GM19025 (cell line): ENCODE measurements around the gene GGNBP2.
A peak's percentile ranks its signal among the peaks of the same experiment; 100 is the strongest.
"Not testable (repeated sequence)": the region's sequence is repeated elsewhere in the genome, so short reads cannot be mapped to it uniquely, and the experiment has no call there.

Source experiments
- ATAC-seq: cut with Tn5 transposase; IDR thresholded peaks from one replicate; pipeline ENCODE4 v1.9.1; 2021; ENCODE audit warnings: mild to moderate bottlenecking, low read depth, moderate library complexity; ENCODE audit not compliant: unreplicated experiment

The GGNBP2 gene

GRCh38 chr17:36544307-36545076, at the start of gene GGNBP2:
Gene GGNBP2, plus strand, starts transcription at chr17:36544919. Its CDS starts 806 bp downstream, at chr17:36545725.
- peak; percentile 50 for ATAC-seq

- ATAC-seq, result no peak
These were observed 49.6 kb upstream of the GGNBP2 start for GRCh38 chr17:36495076-36495578.

GRCh38 chr17:36496018-36496789, 48.5 kb upstream of the GGNBP2 start:
- ATAC-seq, result no peak

GRCh38 chr17:36498155-36498554, 46.6 kb upstream of the GGNBP2 start:
- ATAC-seq, result no peak

GRCh38 chr17:36498560-36499300, 46.0 kb upstream of the GGNBP2 start:
- no peak for ATAC-seq

GRCh38 chr17:36500745-36501225, 43.9 kb upstream of the GGNBP2 start:
- ATAC-seq, result no peak

- ATAC-seq, result no peak
These were observed 43.4 kb upstream of the GGNBP2 start for GRCh38 chr17:36501351-36501750.

GRCh38 chr17:36501963-36502362, 42.8 kb upstream of the GGNBP2 start:
- ATAC-seq, result no peak

- ATAC-seq, result no peak
These were observed 41.1 kb upstream of the GGNBP2 start for GRCh38 chr17:36503456-36504155.

GRCh38 chr17:36504156-36504545, 40.6 kb upstream of the GGNBP2 start:
- no peak for ATAC-seq

GRCh38 chr17:36505171-36505570, 39.5 kb upstream of the GGNBP2 start:
- no peak for ATAC-seq

GRCh38 chr17:36506249-36506826, 38.4 kb upstream of the GGNBP2 start:
- ATAC-seq, result no peak

GRCh38 chr17:36506831-36507230, 37.9 kb upstream of the GGNBP2 start:
- no peak for ATAC-seq

- ATAC-seq, result no peak
These were observed 37.5 kb upstream of the GGNBP2 start for GRCh38 chr17:36507266-36507665.

- not testable (repeated sequence) for ATAC-seq
These were observed 36.3 kb upstream of the GGNBP2 start for GRCh38 chr17:36508439-36508838.

GRCh38 chr17:36509272-36509985, 35.3 kb upstream of the GGNBP2 start:
- ATAC-seq, result no peak

GRCh38 chr17:36510636-36511035, 34.1 kb upstream of the GGNBP2 start:
- ATAC-seq, result no peak

- ATAC-seq, result no peak
These were observed 33.5 kb upstream of the GGNBP2 start for GRCh38 chr17:36511216-36511615.

GRCh38 chr17:36512641-36513040, 32.1 kb upstream of the GGNBP2 start:
- no peak for ATAC-seq
